Fibroblast of lung (primary cell): ENCODE results near the gene TWIST2.

ENCODE experiments used
- EZH2 ChIP-seq: IDR thresholded peaks from 2 replicates; pipeline ENCODE4 v1.5.1; 2012; ENCODE audit warnings: low read length, control low read depth, mild to moderate bottlenecking; ENCODE audit errors: missing control alignments
- TF ChIP-seq, protein P1 (sequence below), 2 donors: IDR thresholded peaks in 1 of 2; conservative IDR thresholded peaks in 1 of 2; 1 replicate in 1 of 2; 2 replicates in 1 of 2; pipeline ENCODE4 v1.5.1; 2011 to 2012; ENCODE audit warnings: low read length in 2 of 2, control low read depth in 1 of 2, inconsistent platforms in 1 of 2, low read depth in 1 of 2, mild to moderate bottlenecking in 1 of 2

DNA sequence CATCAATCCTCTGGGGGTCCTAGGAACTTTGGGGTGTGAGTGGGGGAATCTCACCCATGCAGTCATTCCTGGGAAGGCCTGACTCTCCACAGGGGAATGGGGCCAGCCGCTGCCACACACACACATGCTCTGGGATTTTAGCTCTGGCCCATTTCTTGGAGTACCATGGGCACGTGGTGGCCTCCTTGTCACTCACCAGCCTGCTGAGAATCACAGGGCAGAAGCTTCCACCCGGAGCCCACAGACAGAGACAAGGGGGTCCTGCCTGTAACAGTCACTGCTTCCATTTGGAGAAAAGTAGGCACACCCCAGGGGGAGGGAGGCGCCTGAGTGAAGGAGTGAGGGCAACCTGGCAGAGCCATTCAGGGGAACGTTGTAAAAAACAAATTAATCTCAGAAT lies 48.8 kb downstream of the TWIST2 start:
- TF ChIP-seq EZH2 = no peak
- TF ChIP-seq, protein P1, sequence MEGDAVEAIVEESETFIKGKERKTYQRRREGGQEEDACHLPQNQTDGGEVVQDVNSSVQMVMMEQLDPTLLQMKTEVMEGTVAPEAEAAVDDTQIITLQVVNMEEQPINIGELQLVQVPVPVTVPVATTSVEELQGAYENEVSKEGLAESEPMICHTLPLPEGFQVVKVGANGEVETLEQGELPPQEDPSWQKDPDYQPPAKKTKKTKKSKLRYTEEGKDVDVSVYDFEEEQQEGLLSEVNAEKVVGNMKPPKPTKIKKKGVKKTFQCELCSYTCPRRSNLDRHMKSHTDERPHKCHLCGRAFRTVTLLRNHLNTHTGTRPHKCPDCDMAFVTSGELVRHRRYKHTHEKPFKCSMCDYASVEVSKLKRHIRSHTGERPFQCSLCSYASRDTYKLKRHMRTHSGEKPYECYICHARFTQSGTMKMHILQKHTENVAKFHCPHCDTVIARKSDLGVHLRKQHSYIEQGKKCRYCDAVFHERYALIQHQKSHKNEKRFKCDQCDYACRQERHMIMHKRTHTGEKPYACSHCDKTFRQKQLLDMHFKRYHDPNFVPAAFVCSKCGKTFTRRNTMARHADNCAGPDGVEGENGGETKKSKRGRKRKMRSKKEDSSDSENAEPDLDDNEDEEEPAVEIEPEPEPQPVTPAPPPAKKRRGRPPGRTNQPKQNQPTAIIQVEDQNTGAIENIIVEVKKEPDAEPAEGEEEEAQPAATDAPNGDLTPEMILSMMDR (conservative IDR thresholded peaks at IDR 0.05 in 1 of 2, IDR thresholded peaks at IDR 0.05 in 1 of 2; ENCODE audit: low read depth in 1 of 2, low read length in 2 of 2) = no peak
